Nephron progenitor cell (in vitro differentiated cells): ENCODE results near the gene DPP6.

Source experiments
- DNase-seq: peaks from one replicate; pipeline ENCODE4 v3.0.0; 2021
- H3K27ac Mint-ChIP-seq: 2 replicates; pipeline ENCODE4 v1.8.0; 2021; ENCODE audit warnings: mild to moderate bottlenecking, moderate library complexity, mixed read lengths
- H3K27me3 Mint-ChIP-seq: 2 replicates; pipeline ENCODE4 v1.8.0; 2021; ENCODE audit warnings: mild to moderate bottlenecking, low read depth, mixed read lengths; ENCODE audit not compliant: poor library complexity
- H3K36me3 Mint-ChIP-seq: 2 replicates; pipeline ENCODE4 v1.8.0; 2021; ENCODE audit warnings: low read depth, mixed read lengths
- H3K4me1 Mint-ChIP-seq: 2 replicates; pipeline ENCODE4 v1.8.0; 2021; ENCODE audit warnings: mixed read lengths
- H3K4me3 Mint-ChIP-seq: 2 replicates; pipeline ENCODE4 v1.8.0; 2021; ENCODE audit warnings: mild to moderate bottlenecking, moderate library complexity, mixed read lengths
- H3K9me3 Mint-ChIP-seq: 2 replicates; pipeline ENCODE4 v1.8.0; 2021; ENCODE audit warnings: mild to moderate bottlenecking, moderate library complexity, mixed read lengths
- TF ChIP-seq, protein P1 (sequence below): fragments of 200-600 bp; sonication (generic); IDR thresholded peaks from 2 replicates; pipeline ENCODE4 v1.5.0; 2021; ENCODE audit warnings: antibody characterized with exemption

DPP6 gene

GRCh38 chr7:154871928-154872750, 819.9 kb downstream of the DPP6 start:
- DNase-seq: no peak
- H3K4me1 Mint-ChIP-seq: peaks cover 13% of the 10 kb centered on the region
- no peaks in the 10 kb centered on the region for H3K36me3 Mint-ChIP-seq
- TF ChIP-seq, protein P1, sequence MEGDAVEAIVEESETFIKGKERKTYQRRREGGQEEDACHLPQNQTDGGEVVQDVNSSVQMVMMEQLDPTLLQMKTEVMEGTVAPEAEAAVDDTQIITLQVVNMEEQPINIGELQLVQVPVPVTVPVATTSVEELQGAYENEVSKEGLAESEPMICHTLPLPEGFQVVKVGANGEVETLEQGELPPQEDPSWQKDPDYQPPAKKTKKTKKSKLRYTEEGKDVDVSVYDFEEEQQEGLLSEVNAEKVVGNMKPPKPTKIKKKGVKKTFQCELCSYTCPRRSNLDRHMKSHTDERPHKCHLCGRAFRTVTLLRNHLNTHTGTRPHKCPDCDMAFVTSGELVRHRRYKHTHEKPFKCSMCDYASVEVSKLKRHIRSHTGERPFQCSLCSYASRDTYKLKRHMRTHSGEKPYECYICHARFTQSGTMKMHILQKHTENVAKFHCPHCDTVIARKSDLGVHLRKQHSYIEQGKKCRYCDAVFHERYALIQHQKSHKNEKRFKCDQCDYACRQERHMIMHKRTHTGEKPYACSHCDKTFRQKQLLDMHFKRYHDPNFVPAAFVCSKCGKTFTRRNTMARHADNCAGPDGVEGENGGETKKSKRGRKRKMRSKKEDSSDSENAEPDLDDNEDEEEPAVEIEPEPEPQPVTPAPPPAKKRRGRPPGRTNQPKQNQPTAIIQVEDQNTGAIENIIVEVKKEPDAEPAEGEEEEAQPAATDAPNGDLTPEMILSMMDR: no peak
- H3K4me3 Mint-ChIP-seq: no peak overlapping the region
- H3K27me3 Mint-ChIP-seq: peaks cover 17% of the 10 kb centered on the region
- no peak overlapping the region for H3K27ac Mint-ChIP-seq
- no peaks in the 10 kb centered on the region for H3K9me3 Mint-ChIP-seq

DNA sequence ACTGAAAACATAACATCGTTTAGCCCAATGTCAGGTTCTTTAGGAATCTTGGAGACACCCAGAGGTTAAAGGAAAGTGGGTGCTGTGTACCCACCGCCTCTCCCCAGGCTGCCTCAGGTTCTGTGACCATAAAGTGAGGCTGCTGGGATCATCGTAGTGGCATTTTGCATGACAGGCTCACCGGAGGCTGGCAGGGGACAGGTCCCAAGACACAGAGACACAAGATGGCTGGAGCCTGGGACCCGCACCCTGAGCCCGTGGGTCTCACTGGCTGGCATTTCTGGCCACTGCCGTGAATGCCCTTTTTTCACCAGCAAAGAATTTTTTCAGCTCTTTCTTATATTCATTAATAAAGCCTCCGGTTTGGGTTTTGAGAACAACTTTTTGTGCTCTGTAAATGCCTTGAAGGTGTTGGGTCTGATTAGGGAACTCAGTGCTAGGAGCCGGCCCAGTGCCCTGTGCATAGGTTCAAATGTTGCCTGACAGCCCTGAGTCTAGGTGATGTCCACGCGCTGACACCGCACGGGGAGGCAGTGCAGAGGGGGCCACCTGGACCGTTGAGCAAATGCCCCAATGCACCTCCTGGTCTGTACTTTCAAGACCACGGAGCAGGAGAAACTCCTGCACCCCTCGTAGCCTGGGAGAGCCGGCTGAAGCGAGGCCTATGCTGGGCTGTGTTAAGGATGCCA, 820.8 kb downstream of the DPP6 start:
- H3K9me3 Mint-ChIP-seq: no peaks in the 10 kb centered on the region
- no peaks in the 10 kb centered on the region for H3K36me3 Mint-ChIP-seq
- TF ChIP-seq, protein P1: no peak
- DNase-seq: no peak
- peaks cover 13% of the 10 kb centered on the region for H3K4me1 Mint-ChIP-seq
- peaks cover 15% of the 10 kb centered on the region for H3K27me3 Mint-ChIP-seq
- H3K4me3 Mint-ChIP-seq: no peak overlapping the region
- no peak overlapping the region for H3K27ac Mint-ChIP-seq

DNA sequence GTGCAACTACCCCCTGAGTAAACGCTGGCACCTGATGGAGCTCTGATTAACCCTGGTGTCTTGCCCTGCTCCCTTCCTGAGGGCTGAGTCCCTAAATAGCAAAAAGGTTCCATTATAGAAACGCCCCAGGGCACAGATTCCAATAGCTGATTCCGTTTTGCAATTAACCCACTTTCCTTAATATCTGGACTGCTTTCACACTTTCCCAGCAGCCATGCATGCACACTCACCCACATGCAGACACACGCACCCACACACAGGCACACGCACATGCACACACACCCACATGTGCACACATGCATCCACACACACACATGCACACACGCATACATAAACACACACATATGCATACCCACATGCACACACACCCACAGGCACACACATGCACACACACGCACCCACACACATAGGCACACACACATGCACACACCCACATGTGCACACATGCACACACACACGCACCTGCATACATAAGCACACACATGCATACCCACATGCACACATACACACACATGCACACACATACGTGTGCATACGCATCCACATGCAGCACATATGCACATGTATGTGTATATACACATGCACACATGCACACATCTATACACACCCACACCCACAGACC, 821.4 kb downstream of the DPP6 start:
- no peaks in the 10 kb centered on the region for H3K36me3 Mint-ChIP-seq

GRCh38 chr7:154874409-154875113, 822.4 kb downstream of the DPP6 start:
- H3K27me3 Mint-ChIP-seq: peaks cover 8% of the 10 kb centered on the region
- H3K4me3 Mint-ChIP-seq: no peak overlapping the region
- H3K9me3 Mint-ChIP-seq: no peaks in the 10 kb centered on the region
- TF ChIP-seq, protein P1: no peak
- H3K4me1 Mint-ChIP-seq: no peaks in the 10 kb centered on the region
- no peaks in the 10 kb centered on the region for H3K36me3 Mint-ChIP-seq
- no peak overlapping the region for H3K27ac Mint-ChIP-seq
- no peak for DNase-seq

More for the DNA sequence above, 821.4 kb downstream of the DPP6 start:
- Mint-ChIP-seq H3K4me3 (no peak overlapping the region), H3K9me3 (no peaks in the 10 kb centered on the region), H3K27me3 (peaks cover 8% of the 10 kb centered on the region), H3K4me1 (peaks cover 7% of the 10 kb centered on the region), H3K27ac (peak overlapping the region; percentile 26)
- no peak for DNase-seq
- TF ChIP-seq, protein P1: no peak

GRCh38 chr7:154875297-154875696, 823.1 kb downstream of the DPP6 start:
- no peak for DNase-seq
- peaks cover 11% of the 10 kb centered on the region for H3K27me3 Mint-ChIP-seq
- no peak overlapping the region for H3K4me3 Mint-ChIP-seq
- no peaks in the 10 kb centered on the region for H3K36me3 Mint-ChIP-seq
- no peaks in the 10 kb centered on the region for H3K9me3 Mint-ChIP-seq
- H3K27ac Mint-ChIP-seq: no peak overlapping the region
- H3K4me1 Mint-ChIP-seq: no peaks in the 10 kb centered on the region
- TF ChIP-seq, protein P1: no peak
